MM.1S (cell line): ENCODE data around the gene PTPRD.

Experiments used
- DNase-seq: peaks from one replicate; pipeline ENCODE4 v3.0.0-alpha.2; 2015
- H2AFZ ChIP-seq: fragments of 300-600 bp; sonication (generic); 2 replicates; pipeline ENCODE4 v1.6.0; 2016; ENCODE audit warnings: antibody characterized with exemption, low read length
- H3F3A ChIP-seq: fragments of 300-600 bp; sonication (generic); 2 replicates; pipeline ENCODE4 v1.6.1; 2016; ENCODE audit warnings: mild to moderate bottlenecking, antibody characterized with exemption, low read length, moderate library complexity, mixed read lengths; ENCODE audit not compliant: insufficient read depth
- H3K27ac ChIP-seq: fragments of 300-600 bp; sonication (generic); 2 replicates; pipeline ENCODE4 v1.5.1; 2016; ENCODE audit warnings: mild to moderate bottlenecking, low read length
- H3K27me3 ChIP-seq: fragments of 300-600 bp; sonication (generic); replicated peaks from 2 replicates; pipeline ENCODE4 v1.6.0; 2016; ENCODE audit warnings: low read length; ENCODE audit not compliant: insufficient read depth
- H3K36me3 ChIP-seq: fragments of 300-600 bp; sonication (generic); replicated peaks from 2 replicates; pipeline ENCODE4 v1.6.1; 2016; ENCODE audit warnings: mild to moderate bottlenecking, low read length, mixed read lengths; ENCODE audit not compliant: insufficient read depth
- H3K4me1 ChIP-seq: fragments of 300-600 bp; sonication (generic); 2 replicates; pipeline ENCODE4 v1.6.1; 2016; ENCODE audit warnings: low read length, mixed read lengths
- H3K4me2 ChIP-seq: fragments of 300-600 bp; sonication (generic); 2 replicates; pipeline ENCODE4 v1.6.0; 2016; ENCODE audit warnings: low read depth, low read length
- H3K4me3 ChIP-seq: fragments of 300-600 bp; sonication (generic); 2 replicates; pipeline ENCODE4 v1.5.1; 2016; ENCODE audit warnings: low read length, mixed read lengths
- H3K79me2 ChIP-seq: fragments of 300-600 bp; sonication (generic); 2 replicates; pipeline ENCODE4 v1.6.1; 2016; ENCODE audit warnings: mixed run types, low read length, mixed read lengths
- H3K9ac ChIP-seq: fragments of 300-600 bp; sonication (generic); 2 replicates; pipeline ENCODE4 v1.6.1; 2016; ENCODE audit warnings: low read length, mixed read lengths
- H3K9me2 ChIP-seq: fragments of 300-600 bp; sonication (generic); replicated peaks from 2 replicates; pipeline ENCODE4 v1.6.1; 2016; ENCODE audit warnings: mild to moderate bottlenecking, low read length, mixed read lengths; ENCODE audit not compliant: insufficient read depth
- H3K9me3 ChIP-seq: fragments of 300-600 bp; sonication (generic); replicated peaks from 2 replicates; pipeline ENCODE4 v1.6.1; 2016; ENCODE audit warnings: mild to moderate bottlenecking, low read length, mixed read lengths; ENCODE audit not compliant: insufficient read depth
- H4K20me1 ChIP-seq: fragments of 300-600 bp; sonication (generic); 2 replicates; pipeline ENCODE4 v1.6.1; 2016; ENCODE audit warnings: mild to moderate bottlenecking, low read length, moderate library complexity, mixed read lengths; ENCODE audit not compliant: insufficient read depth
- CTCF ChIP-seq: fragments of 300-600 bp; sonication (generic); IDR thresholded peaks from 2 replicates; pipeline ENCODE4 v1.5.1; 2016; ENCODE audit warnings: antibody characterized with exemption, low read length, mixed read lengths
- EZH2 ChIP-seq: fragments of 300-600 bp; sonication (generic); optimal IDR thresholded peaks from 2 replicates; pipeline ENCODE3; 2017; ENCODE audit warnings: low read depth, mild to moderate bottlenecking, antibody characterized with exemption, low read length, mixed read lengths
- EZH2phosphoT487 ChIP-seq: fragments of 300-600 bp; sonication (generic); IDR thresholded peaks from 2 replicates; pipeline ENCODE4 v1.6.1; 2018; ENCODE audit warnings: antibody characterized with exemption, low read length

The PTPRD gene

GRCh38 chr9:9973062-9973461, 639.7 kb downstream of the PTPRD start:
- H3K27ac ChIP-seq, result no peak overlapping the region
- H3K36me3 ChIP-seq, result no peaks in the 10 kb centered on the region
- no peaks in the 10 kb centered on the region for H4K20me1 ChIP-seq
- no peak overlapping the region for H3K9ac ChIP-seq
- TF ChIP-seq EZH2 (no peak), EZH2phosphoT487 (no peak), CTCF (no peak)
- no peak overlapping the region for H2AFZ ChIP-seq
- H3K9me3 ChIP-seq, result no peaks in the 10 kb centered on the region
- no peaks in the 10 kb centered on the region for H3F3A ChIP-seq
- no peaks in the 10 kb centered on the region for H3K9me2 ChIP-seq
- no peaks in the 10 kb centered on the region for H3K27me3 ChIP-seq
- H3K4me2 ChIP-seq, result no peak overlapping the region
- no peak for DNase-seq
- no peaks in the 10 kb centered on the region for H3K79me2 ChIP-seq
- H3K4me1 ChIP-seq, result no peaks in the 10 kb centered on the region
- no peak overlapping the region for H3K4me3 ChIP-seq

- Histone ChIP-seq H2AFZ (no peak overlapping the region), H3K4me1 (no peaks in the 10 kb centered on the region), H3K79me2 (no peaks in the 10 kb centered on the region), H3F3A (no peaks in the 10 kb centered on the region), H4K20me1 (no peaks in the 10 kb centered on the region), H3K9me3 (no peaks in the 10 kb centered on the region), H3K36me3 (no peaks in the 10 kb centered on the region), H3K27ac (no peak overlapping the region), H3K4me3 (no peak overlapping the region), H3K9me2 (no peaks in the 10 kb centered on the region), H3K27me3 (no peaks in the 10 kb centered on the region), H3K9ac (no peak overlapping the region), H3K4me2 (no peak overlapping the region)
- no peak for DNase-seq
- no peak for TF ChIP-seq EZH2phosphoT487
- no peak for TF ChIP-seq EZH2
- TF ChIP-seq CTCF, result no peak
Measured at GRCh38 chr9:9970514-9970913, 642.3 kb downstream of the PTPRD start.

- TF ChIP-seq CTCF, result no peak
- TF ChIP-seq EZH2phosphoT487, result no peak
- TF ChIP-seq EZH2, result no peak
- H3K9ac ChIP-seq, result no peak overlapping the region
- no peaks in the 10 kb centered on the region for H3K36me3 ChIP-seq
- no peaks in the 10 kb centered on the region for H3K4me1 ChIP-seq
- no peaks in the 10 kb centered on the region for H3K79me2 ChIP-seq
- H3K9me3 ChIP-seq, result no peaks in the 10 kb centered on the region
- H4K20me1 ChIP-seq, result no peaks in the 10 kb centered on the region
- H3K27ac ChIP-seq, result no peak overlapping the region
- H3K4me3 ChIP-seq, result no peak overlapping the region
- no peaks in the 10 kb centered on the region for H3K27me3 ChIP-seq
- H3K9me2 ChIP-seq, result no peaks in the 10 kb centered on the region
- no peak for DNase-seq
- no peak overlapping the region for H3K4me2 ChIP-seq
- H2AFZ ChIP-seq, result no peak overlapping the region
- H3F3A ChIP-seq, result no peaks in the 10 kb centered on the region
Measured at GRCh38 chr9:9963841-9964240, 649.0 kb downstream of the PTPRD start.
